ENCODE results near the gene MYL10.

- TF ChIP-seq CTCF (conservative IDR thresholded peaks at IDR 0.05; ENCODE audit: low read depth in 2 of 2): no peak
- TF ChIP-seq EZH2 (IDR thresholded peaks at IDR 0.05; ENCODE audit: low read depth, unreplicated experiment): no peak
- no peak for TF ChIP-seq ETS1 (IDR thresholded peaks at IDR 0.05)
- no peak for TF ChIP-seq POLR2AphosphoS5 (IDR thresholded peaks at IDR 0.05; ENCODE audit: low read depth)
- TF ChIP-seq JUNB (IDR thresholded peaks at IDR 0.05; ENCODE audit: unreplicated experiment): no peak
- no peak for TF ChIP-seq EZH2phosphoT487 (IDR thresholded peaks at IDR 0.05; ENCODE audit: unreplicated experiment)
- no peak for TF ChIP-seq REST (IDR thresholded peaks at IDR 0.05; ENCODE audit: unreplicated experiment)
- no peak for TF ChIP-seq ZNF331 (CRISPR knock-in tag; IDR thresholded peaks at IDR 0.05; ENCODE audit: low read depth)
- no peak for TF ChIP-seq CREB1 (CRISPR knock-in tag; IDR thresholded peaks at IDR 0.05; ENCODE audit: low read depth)
These were observed 4.7 kb downstream of the MYL10 start for GRCh38 chr7:101624246-101625001.

All from GM23338 (cell line).